ENCODE data around the gene SLC25A48. TPM values are rescaled to one million over a fixed set of nuclear protein-coding genes. Genes with fewer than 3 reads are reported as not detected.

The SLC25A48 gene
- total RNA-seq, 1 donor from 2014 or later: not detected

GRCh38 chr5:135830384-135830700, 4.1 kb upstream of the SLC25A48 start:
- H3K36me3 ChIP-seq: no peaks in the 10 kb centered on the region
- no peaks in the 10 kb centered on the region for H3K4me1 ChIP-seq
- no peak overlapping the region for H3K4me3 ChIP-seq
- ATAC-seq (no peak), DNase-seq (no peak)
- no peaks in the 10 kb centered on the region for H3K9me3 ChIP-seq
- H3K27ac ChIP-seq: no peak overlapping the region
- peaks cover 32% of the 10 kb centered on the region for H3K27me3 ChIP-seq
- no peak for TF ChIP-seq CTCF (IDR thresholded peaks at IDR 0.05)
- intact Hi-C loops (cut with DNase I): no loop called here

- Histone ChIP-seq H3K36me3 (no peaks in the 10 kb centered on the region), H3K4me1 (no peaks in the 10 kb centered on the region), H3K9me3 (no peaks in the 10 kb centered on the region), H3K27me3 (peaks cover 36% of the 10 kb centered on the region), H3K4me3 (no peak overlapping the region), H3K27ac (no peak overlapping the region)
- no peak for ATAC-seq
- TF ChIP-seq CTCF (IDR thresholded peaks at IDR 0.05): no peak
- DNase-seq: no peak
- intact Hi-C loops (cut with DNase I): no loop called here
These were observed 3.6 kb upstream of the SLC25A48 start for GRCh38 chr5:135830876-135831275.

DNA sequence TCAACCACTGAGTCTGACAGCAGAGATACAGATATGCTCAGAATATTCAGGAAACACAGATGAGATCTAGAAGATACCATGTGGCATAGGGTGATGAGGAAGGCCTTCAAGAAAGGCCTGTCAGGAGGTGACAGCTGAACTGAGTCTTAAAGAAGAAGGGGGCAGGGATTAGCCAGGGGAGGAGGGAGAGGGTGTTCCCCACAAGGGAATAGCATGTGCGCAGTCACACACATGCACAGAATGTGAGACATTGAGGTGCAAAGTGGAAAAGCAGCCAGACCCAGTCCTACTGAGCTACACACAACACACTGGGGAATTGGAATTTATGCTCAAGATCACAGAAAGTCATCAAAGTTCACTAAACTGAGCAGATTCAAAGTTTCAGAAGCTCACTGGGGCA, 3.0 kb upstream of the SLC25A48 start:
- intact Hi-C loops (cut with DNase I): no loop called here
- H3K4me3 ChIP-seq: no peak overlapping the region
- peaks cover 42% of the 10 kb centered on the region for H3K27me3 ChIP-seq

DNA sequence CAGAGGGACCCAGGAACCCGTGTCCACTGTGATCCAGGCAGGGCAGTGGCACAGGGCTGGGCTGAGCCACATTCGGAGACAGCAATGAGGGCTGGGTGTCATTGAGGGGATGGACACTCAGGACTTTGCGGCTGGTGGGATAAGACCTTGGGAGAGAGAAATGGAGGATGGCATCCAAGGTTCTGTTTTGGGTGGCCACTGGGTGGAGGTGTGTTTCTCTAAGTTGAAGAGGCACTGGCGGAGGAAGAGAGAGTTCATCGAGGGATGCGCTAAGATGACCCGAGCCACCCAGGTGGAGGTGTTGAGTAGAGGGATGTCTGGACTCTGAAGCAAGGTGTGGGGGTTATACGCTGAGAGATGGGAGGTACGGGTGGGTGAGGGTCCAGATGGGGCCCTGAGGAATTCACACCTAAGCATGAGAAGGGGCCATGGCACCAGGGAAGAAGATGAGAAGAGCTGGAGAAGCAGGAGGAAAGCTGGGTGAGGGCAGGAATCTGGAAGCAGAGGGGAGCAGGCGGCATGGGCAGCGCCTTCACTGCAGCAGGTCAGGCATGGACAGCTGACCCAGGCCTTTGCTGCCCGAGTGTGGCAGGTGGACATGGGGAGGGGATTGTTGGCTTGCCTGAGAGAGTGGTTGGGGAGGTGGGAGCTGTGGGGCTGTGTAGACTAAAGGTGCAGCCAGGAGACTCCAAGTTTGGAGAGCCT, 2.5 kb upstream of the SLC25A48 start:
- Histone ChIP-seq H3K4me3 (no peak overlapping the region), H3K9me3 (no peaks in the 10 kb centered on the region), H3K4me1 (no peaks in the 10 kb centered on the region), H3K27ac (no peak overlapping the region), H3K27me3 (peaks cover 44% of the 10 kb centered on the region), H3K36me3 (no peaks in the 10 kb centered on the region)
- intact Hi-C loops (cut with DNase I): no loop called here
- no peak for TF ChIP-seq CTCF (IDR thresholded peaks at IDR 0.05)
- no peak for DNase-seq
- ATAC-seq: no peak

More for the DNA sequence above, 3.0 kb upstream of the SLC25A48 start:
- Histone ChIP-seq H3K27ac (no peak overlapping the region), H3K9me3 (no peaks in the 10 kb centered on the region), H3K4me1 (no peaks in the 10 kb centered on the region), H3K36me3 (no peaks in the 10 kb centered on the region)
- no peak for TF ChIP-seq CTCF (IDR thresholded peaks at IDR 0.05)
- DNase-seq: no peak
- no peak for ATAC-seq

DNA sequence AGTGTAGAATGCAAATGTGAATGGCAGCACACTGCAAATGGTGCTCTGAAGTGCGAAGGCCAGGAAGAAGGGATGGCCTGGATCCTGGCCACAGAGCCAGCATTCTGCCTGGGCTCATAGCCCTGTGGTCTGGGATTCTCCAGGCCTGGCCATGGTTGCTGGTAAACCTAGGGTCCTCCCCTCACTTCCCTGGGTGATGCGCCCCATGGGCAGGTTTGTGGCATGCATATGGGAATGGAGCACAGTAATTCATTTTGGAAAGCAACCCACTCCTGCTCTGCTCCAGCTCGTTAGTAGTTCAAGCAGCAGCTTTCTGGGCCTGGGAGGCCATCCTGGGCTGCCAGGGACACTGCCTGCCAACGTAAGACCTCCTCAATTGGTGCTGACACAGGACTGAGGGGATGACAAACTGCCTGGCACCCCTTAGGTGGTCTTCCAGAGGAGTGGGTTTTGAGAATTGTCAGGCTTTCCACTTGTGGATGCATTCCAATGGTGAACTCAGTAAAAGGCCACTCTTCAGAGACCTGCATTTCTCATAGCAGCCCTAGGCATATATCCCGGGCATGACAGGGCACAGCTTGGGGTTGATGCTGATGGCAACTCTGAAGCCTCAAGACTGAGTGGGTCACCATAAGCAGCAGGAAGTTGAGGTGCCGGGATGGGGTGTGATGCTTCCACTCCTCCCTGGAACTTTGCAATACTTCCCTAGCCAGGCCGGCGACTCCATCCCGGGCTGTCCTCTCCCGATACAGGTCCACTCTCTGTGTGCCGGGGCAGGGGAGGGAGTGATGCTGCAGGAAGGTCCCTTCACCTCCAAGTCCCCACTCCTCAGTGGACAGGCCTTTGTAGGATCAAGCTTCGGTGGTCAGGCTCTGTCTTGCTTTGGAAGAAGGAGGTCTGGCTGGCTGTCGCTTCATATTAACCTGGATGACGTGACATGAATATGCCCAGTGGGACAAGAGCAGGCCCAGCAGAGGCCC, 1.2 kb upstream of the SLC25A48 start:
- Histone ChIP-seq H3K4me1 (no peaks in the 10 kb centered on the region), H3K27me3 (peaks cover 49% of the 10 kb centered on the region), H3K36me3 (no peaks in the 10 kb centered on the region), H3K9me3 (no peaks in the 10 kb centered on the region), H3K4me3 (no peak overlapping the region), H3K27ac (no peak overlapping the region)
- DNase-seq (no peak), ATAC-seq (no peak)
- TF ChIP-seq CTCF (IDR thresholded peaks at IDR 0.05): no peak
- intact Hi-C loops (cut with DNase I): no loop called here
